ENCODE data around the gene LRRC3.

The LRRC3 gene

GRCh38 chr21:44440241-44441040 is 14.9 kb upstream of the LRRC3 start:
- DNase-seq: no peak

GRCh38 chr21:44441041-44441400 is 14.3 kb upstream of the LRRC3 start:
- DNase-seq: no peak

GRCh38 chr21:44441581-44442265 is 13.6 kb upstream of the LRRC3 start:
- no peak for DNase-seq

GRCh38 chr21:44442266-44443125 is 12.8 kb upstream of the LRRC3 start:
- no peak for DNase-seq

- no peak for DNase-seq
Measured at GRCh38 chr21:44443291-44443890, 11.9 kb upstream of the LRRC3 start.

- DNase-seq: no peak
Measured at GRCh38 chr21:44443891-44444285, 11.4 kb upstream of the LRRC3 start.

- peak; percentile 77 for DNase-seq
Measured at GRCh38 chr21:44444286-44444931, 10.9 kb upstream of the LRRC3 start.

- no peak for DNase-seq
Measured at GRCh38 chr21:44445145-44445812, 10.0 kb upstream of the LRRC3 start.

GRCh38 chr21:44448651-44449131 is 6.6 kb upstream of the LRRC3 start:
- DNase-seq: peak; percentile 49

- DNase-seq: peak; percentile 61
Measured at GRCh38 chr21:44449473-44450363, 5.6 kb upstream of the LRRC3 start.

GRCh38 chr21:44450402-44450801 is 4.9 kb upstream of the LRRC3 start:
- peak; percentile 34 for DNase-seq

- DNase-seq: peak; percentile 31
Measured at GRCh38 chr21:44450999-44451398, 4.3 kb upstream of the LRRC3 start.

GRCh38 chr21:44453120-44453519 is 2.2 kb upstream of the LRRC3 start:
- DNase-seq: no peak

GRCh38 chr21:44454058-44454457 is 1.3 kb upstream of the LRRC3 start:
- DNase-seq: peak; percentile 16

GRCh38 chr21:44455524-44456213 is 359 bp downstream of the LRRC3 start:
- DNase-seq: peak; percentile 70

- DNase-seq: no peak
Measured at GRCh38 chr21:44456214-44456914, 1.1 kb downstream of the LRRC3 start.

GRCh38 chr21:44456915-44457736 is 1.8 kb downstream of the LRRC3 start:
- no peak for DNase-seq

GRCh38 chr21:44458971-44459711 is 3.8 kb downstream of the LRRC3 start:
- DNase-seq: no peak

Measured in islet precursor cell (in vitro differentiated cells).